Measurements from ENCODE around the gene LRRC75B. TPM values are rescaled to one million over a fixed set of nuclear protein-coding genes. Genes with fewer than 3 reads are reported as not detected.
A peak's percentile ranks its signal among the peaks of the same experiment; 100 is the strongest.

Gene LRRC75B
- total RNA-seq, 2 donors from 2014 or later = 9.5 to 15.2 TPM

- intact Hi-C loops (cut with DNase I, micrococcal nuclease) = no loop called here
- DNase-seq (no peak), ATAC-seq (no peak)
Measured at GRCh38 chr22:24589518-24590030, 3.3 kb downstream of the LRRC75B start.

GRCh38 chr22:24588757-24589481, 4.0 kb downstream of the LRRC75B start:
- DNase-seq (peak in 1 of 2 donors; percentile 21), ATAC-seq (no peak)
- intact Hi-C loops (cut with DNase I, micrococcal nuclease) = no loop called here

- DNase-seq (no peak), ATAC-seq (no peak)
- intact Hi-C loops (cut with DNase I, micrococcal nuclease) = no loop called here
Measured at GRCh38 chr22:24588381-24588756, 4.5 kb downstream of the LRRC75B start.

GRCh38 chr22:24587948-24588347, 4.9 kb downstream of the LRRC75B start:
- no peak for DNase-seq
- no peak for ATAC-seq
- intact Hi-C loops (cut with DNase I, micrococcal nuclease) = no loop called here

- ATAC-seq (no peak), DNase-seq (no peak)
- intact Hi-C loops (cut with DNase I, micrococcal nuclease) = no loop called here
Measured at GRCh38 chr22:24587251-24587650, 5.6 kb downstream of the LRRC75B start.

- intact Hi-C loops (cut with DNase I, micrococcal nuclease) = no loop called here
Measured at GRCh38 chr22:24585927-24586546, 6.8 kb downstream of the LRRC75B start.

GRCh38 chr22:24585461-24585860, 7.4 kb downstream of the LRRC75B start:
- ATAC-seq = no peak
- intact Hi-C loops (cut with DNase I, micrococcal nuclease) = no loop called here
- DNase-seq = no peak

More at GRCh38 chr22:24585927-24586546, 6.8 kb downstream of the LRRC75B start:
- ATAC-seq = no peak
- no peak for DNase-seq

- DNase-seq (no peak), ATAC-seq (no peak)
- intact Hi-C loops (cut with DNase I, micrococcal nuclease) = no loop called here
Measured at GRCh38 chr22:24584871-24585411, 7.9 kb downstream of the LRRC75B start.

GRCh38 chr22:24584166-24584790, 8.6 kb downstream of the LRRC75B start:
- peak in 1 of 2 donors; percentile 21 for DNase-seq
- ATAC-seq = no peak
- intact Hi-C loops (cut with DNase I, micrococcal nuclease) = no loop called here

- ATAC-seq (peak; percentile 36), DNase-seq (peak; percentile 39 to 44)
- intact Hi-C loops (cut with DNase I, micrococcal nuclease) = no loop called here
Measured at GRCh38 chr22:24583221-24584165, 9.4 kb downstream of the LRRC75B start.

- ATAC-seq (no peak), DNase-seq (peak; percentile 15 to 28)
- intact Hi-C loops (cut with DNase I, micrococcal nuclease) = no loop called here
Measured at GRCh38 chr22:24582056-24582814, 10.6 kb downstream of the LRRC75B start.

- DNase-seq = no peak
- intact Hi-C loops (cut with DNase I, micrococcal nuclease) = no loop called here
- no peak for ATAC-seq
Measured at GRCh38 chr22:24580276-24580675, 12.6 kb downstream of the LRRC75B start.

GRCh38 chr22:24579258-24579601, 13.6 kb downstream of the LRRC75B start:
- intact Hi-C loops (cut with DNase I, micrococcal nuclease) = no loop called here

GRCh38 chr22:24578355-24579257, 14.3 kb downstream of the LRRC75B start:
- peak; percentile 82 for ATAC-seq
- DNase-seq = no peak
- intact Hi-C loops (cut with DNase I, micrococcal nuclease) = no loop called here

More at GRCh38 chr22:24579258-24579601, 13.6 kb downstream of the LRRC75B start:
- DNase-seq (no peak), ATAC-seq (no peak)

GRCh38 chr22:24576778-24577177, 16.1 kb downstream of the LRRC75B start:
- ATAC-seq (peak; percentile 56), DNase-seq (no peak)
- intact Hi-C loops (cut with DNase I, micrococcal nuclease) = no loop called here

- no peak for ATAC-seq
- no peak for DNase-seq
- intact Hi-C loops (cut with DNase I, micrococcal nuclease) = no loop called here
Measured at GRCh38 chr22:24571266-24571665, 21.6 kb downstream of the LRRC75B start.

- ATAC-seq = no peak
- no peak for DNase-seq
- intact Hi-C loops (cut with DNase I, micrococcal nuclease) = no loop called here
Measured at GRCh38 chr22:24567668-24568067, 25.2 kb downstream of the LRRC75B start.
